ENCODE data around the gene CTSZ. TPM values are rescaled to one million over a fixed set of nuclear protein-coding genes. Genes with fewer than 3 reads are reported as not detected.

CTSZ gene
- total RNA-seq, 1 donor from 2014 or later = 131 TPM

- Histone ChIP-seq H3K4me3 (no peak overlapping the region), H3K4me1 (peaks cover 45% of the 10 kb centered on the region), H3K36me3 (peaks cover 47% of the 10 kb centered on the region), H3K9me3 (replicated peaks) (no peaks in the 10 kb centered on the region), H3K27me3 (ENCODE audit: low read depth) (no peaks in the 10 kb centered on the region), H3K27ac (replicated peaks) (no peak overlapping the region)
- no peak for TF ChIP-seq CTCF (IDR thresholded peaks at IDR 0.05; ENCODE audit: borderline replicate concordance)
- intact Hi-C loops (cut with micrococcal nuclease) = loop anchor here (10.0 kb wide), 1 partner anchor 163 kb away; no protein-coding TSS in a partner anchor
- DNase-seq = no peak
These were observed 30.3 kb upstream of the CTSZ start for GRCh38 chr20:59037386-59037785.

GRCh38 chr20:59035381-59035780, 28.3 kb upstream of the CTSZ start:
- no peak for DNase-seq
- Histone ChIP-seq H3K36me3 (peaks cover 48% of the 10 kb centered on the region), H3K9me3 (replicated peaks) (no peaks in the 10 kb centered on the region), H3K4me1 (peaks cover 41% of the 10 kb centered on the region), H3K27ac (replicated peaks) (no peak overlapping the region), H3K27me3 (ENCODE audit: low read depth) (no peaks in the 10 kb centered on the region), H3K4me3 (no peak overlapping the region)
- intact Hi-C loops (cut with micrococcal nuclease) = loop anchor here (10.0 kb wide), 1 partner anchor 161 kb away; no protein-coding TSS in a partner anchor
- TF ChIP-seq CTCF (IDR thresholded peaks at IDR 0.05; ENCODE audit: borderline replicate concordance) = no peak

- peaks cover 65% of the 10 kb centered on the region for H3K36me3 ChIP-seq
- no peak for TF ChIP-seq CTCF (IDR thresholded peaks at IDR 0.05; ENCODE audit: borderline replicate concordance)
- no peak overlapping the region for H3K27ac ChIP-seq (replicated peaks)
- H3K9me3 ChIP-seq (replicated peaks) = no peaks in the 10 kb centered on the region
- intact Hi-C loops (cut with micrococcal nuclease) = loop anchor here (10.0 kb wide), 1 partner anchor 159 kb away; no protein-coding TSS in a partner anchor
- H3K27me3 ChIP-seq (ENCODE audit: low read depth) = no peaks in the 10 kb centered on the region
- DNase-seq = no peak
- no peak overlapping the region for H3K4me3 ChIP-seq
- H3K4me1 ChIP-seq = peaks cover 42% of the 10 kb centered on the region
These were observed 26.6 kb upstream of the CTSZ start for GRCh38 chr20:59033616-59034165.

- no peak for DNase-seq
- peaks cover 47% of the 10 kb centered on the region for H3K4me1 ChIP-seq
- H3K27ac ChIP-seq (replicated peaks) = peak overlapping the region; percentile 96
- TF ChIP-seq CTCF (IDR thresholded peaks at IDR 0.05; ENCODE audit: borderline replicate concordance) = no peak
- peaks cover 68% of the 10 kb centered on the region for H3K36me3 ChIP-seq
- peak overlapping the region; percentile 85 for H3K4me3 ChIP-seq
- H3K9me3 ChIP-seq (replicated peaks) = no peaks in the 10 kb centered on the region
- intact Hi-C loops (cut with micrococcal nuclease) = loop anchor here (10.0 kb wide), 1 partner anchor 158 kb away; no protein-coding TSS in a partner anchor
- no peaks in the 10 kb centered on the region for H3K27me3 ChIP-seq (ENCODE audit: low read depth)
These were observed 26.0 kb upstream of the CTSZ start for GRCh38 chr20:59033093-59033492.

GRCh38 chr20:59032713-59033059, 25.6 kb upstream of the CTSZ start:
- intact Hi-C loops (cut with micrococcal nuclease) = loop anchor here (10.0 kb wide), 1 partner anchor 158 kb away; no protein-coding TSS in a partner anchor
- peaks cover 51% of the 10 kb centered on the region for H3K4me1 ChIP-seq
- H3K36me3 ChIP-seq = peaks cover 68% of the 10 kb centered on the region

More at GRCh38 chr20:59032713-59033059, 25.6 kb upstream of the CTSZ start:
- no peaks in the 10 kb centered on the region for H3K9me3 ChIP-seq (replicated peaks)
- DNase-seq = no peak
- H3K27me3 ChIP-seq (ENCODE audit: low read depth) = no peaks in the 10 kb centered on the region
- TF ChIP-seq CTCF (IDR thresholded peaks at IDR 0.05; ENCODE audit: borderline replicate concordance) = peak; percentile 37
- peak overlapping the region; percentile 85 for H3K4me3 ChIP-seq
- H3K27ac ChIP-seq (replicated peaks) = peak overlapping the region; percentile 96

All from left ventricle myocardium inferior (tissue), 1 donor.